OCI-LY1 (cell line): ENCODE data around the gene CKB.

Experiments
- CTCF ChIP-seq: fragments of 200-600 bp; sonication (generic), shearing (Covaris generic); IDR thresholded peaks from 2 replicates; pipeline ENCODE4 v1.5.1; 2017; ENCODE audit warnings: mild to moderate bottlenecking, antibody characterized with exemption, low read length, moderate library complexity, mixed read lengths
- EZH2 ChIP-seq: fragments of 200-600 bp; sonication (generic), shearing (Covaris generic); IDR thresholded peaks from 2 replicates; pipeline ENCODE4 v1.8.0; 2017; ENCODE audit warnings: borderline replicate concordance, mixed run types, mild to moderate bottlenecking, antibody characterized with exemption, low read length, moderate library complexity, mixed read lengths

- TF ChIP-seq CTCF (no peak), EZH2 (no peak)
Observed at GRCh38 chr14:103512701-103513611, 9.7 kb downstream of the CKB start.
